Fibroblast of pulmonary artery (primary cell): ENCODE results near the gene STIMATE.
A peak's percentile ranks its signal among the peaks of the same experiment; 100 is the strongest.

ENCODE experiments used
- DNase-seq: peaks from one replicate; pipeline ENCODE4 v3.0.0-alpha.2; 2010; ENCODE audit warnings: low read depth
- H3K4me3 ChIP-seq: replicated peaks from 2 replicates; pipeline ENCODE4 v1.5.1; 2011; ENCODE audit warnings: low read depth, mild to moderate bottlenecking, control low read depth, low read length, moderate library complexity
- TF ChIP-seq, protein P1 (sequence below): IDR thresholded peaks from 2 replicates; pipeline ENCODE4 v1.5.1; 2011; ENCODE audit warnings: mild to moderate bottlenecking, control low read depth, low read length, inconsistent platforms; ENCODE audit errors: missing control alignments

Gene STIMATE

DNA sequence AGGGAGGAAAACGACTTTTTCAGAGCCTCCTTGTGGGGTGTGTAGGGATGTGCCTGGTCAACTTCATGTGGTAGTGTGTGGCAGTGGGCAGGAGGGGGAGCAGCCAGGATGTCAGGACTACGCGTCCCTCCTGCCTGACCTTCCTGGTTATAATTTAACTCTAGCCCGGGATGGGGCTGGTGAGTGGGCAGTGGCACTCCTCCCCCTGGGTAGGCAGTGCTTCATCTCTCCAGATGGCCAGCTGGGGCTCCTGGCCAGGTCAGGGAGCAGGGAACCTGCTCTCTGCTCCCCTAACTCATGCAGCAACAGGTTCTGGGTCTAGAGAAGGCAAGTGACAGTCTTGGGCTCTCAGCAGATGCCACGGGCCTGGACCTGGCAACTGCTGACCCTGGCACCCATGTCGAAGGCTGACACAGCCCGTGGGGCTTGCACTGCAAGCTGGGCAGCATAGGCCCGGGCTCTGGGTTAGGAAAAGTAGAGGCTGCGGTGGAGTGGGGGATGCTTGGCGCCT lies 69.4 kb downstream of the STIMATE start:
- TF ChIP-seq, protein P1, sequence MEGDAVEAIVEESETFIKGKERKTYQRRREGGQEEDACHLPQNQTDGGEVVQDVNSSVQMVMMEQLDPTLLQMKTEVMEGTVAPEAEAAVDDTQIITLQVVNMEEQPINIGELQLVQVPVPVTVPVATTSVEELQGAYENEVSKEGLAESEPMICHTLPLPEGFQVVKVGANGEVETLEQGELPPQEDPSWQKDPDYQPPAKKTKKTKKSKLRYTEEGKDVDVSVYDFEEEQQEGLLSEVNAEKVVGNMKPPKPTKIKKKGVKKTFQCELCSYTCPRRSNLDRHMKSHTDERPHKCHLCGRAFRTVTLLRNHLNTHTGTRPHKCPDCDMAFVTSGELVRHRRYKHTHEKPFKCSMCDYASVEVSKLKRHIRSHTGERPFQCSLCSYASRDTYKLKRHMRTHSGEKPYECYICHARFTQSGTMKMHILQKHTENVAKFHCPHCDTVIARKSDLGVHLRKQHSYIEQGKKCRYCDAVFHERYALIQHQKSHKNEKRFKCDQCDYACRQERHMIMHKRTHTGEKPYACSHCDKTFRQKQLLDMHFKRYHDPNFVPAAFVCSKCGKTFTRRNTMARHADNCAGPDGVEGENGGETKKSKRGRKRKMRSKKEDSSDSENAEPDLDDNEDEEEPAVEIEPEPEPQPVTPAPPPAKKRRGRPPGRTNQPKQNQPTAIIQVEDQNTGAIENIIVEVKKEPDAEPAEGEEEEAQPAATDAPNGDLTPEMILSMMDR: no peak
- H3K4me3 ChIP-seq: no peak overlapping the region
- no peak for DNase-seq

- H3K4me3 ChIP-seq: no peak overlapping the region
- DNase-seq: peak; percentile 24
- TF ChIP-seq, protein P1: no peak
These were observed 69.9 kb downstream of the STIMATE start for GRCh38 chr3:52827441-52827840.

DNA sequence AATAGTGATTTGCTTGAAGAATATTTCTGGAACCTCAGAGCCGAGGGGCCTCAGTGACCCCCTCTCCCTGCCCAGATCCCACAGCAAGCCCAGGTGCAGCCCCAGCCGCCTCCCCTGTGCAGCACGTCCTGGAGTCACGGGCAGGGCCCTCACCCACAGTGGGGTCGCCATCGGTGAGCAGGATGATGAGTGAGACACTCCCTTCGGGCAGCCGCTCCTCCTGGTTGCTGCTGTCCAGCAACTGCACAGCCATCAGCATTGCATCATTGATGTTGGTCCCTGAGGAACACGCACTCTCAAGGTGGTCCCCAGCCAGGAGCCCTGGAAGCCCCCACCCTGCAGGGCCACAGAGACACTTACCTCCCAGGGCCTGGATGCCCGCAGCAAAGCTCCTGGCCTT lies 73.3 kb downstream of the STIMATE start:
- TF ChIP-seq, protein P1: no peak
- no peak overlapping the region for H3K4me3 ChIP-seq
- DNase-seq: no peak

DNA sequence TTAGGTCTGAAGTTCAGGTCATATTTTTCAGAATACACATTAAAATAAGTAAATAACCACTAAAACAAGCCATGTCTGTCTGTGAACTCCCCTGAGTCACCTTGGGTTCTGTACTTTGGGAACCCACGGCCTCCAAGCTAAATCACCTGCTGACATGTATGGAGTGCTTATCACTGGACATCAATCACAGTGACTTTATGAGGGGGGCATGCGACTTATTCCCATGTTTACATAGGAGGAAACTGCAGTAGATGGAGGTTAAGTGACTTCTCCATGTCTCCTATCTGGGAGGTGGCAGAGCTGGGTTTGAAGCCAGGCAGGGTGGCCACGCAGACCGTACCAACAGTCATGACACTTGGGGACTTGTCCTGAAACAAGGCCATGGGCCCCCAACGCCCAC lies 75.0 kb downstream of the STIMATE start:
- no peak overlapping the region for H3K4me3 ChIP-seq
- TF ChIP-seq, protein P1: no peak
- DNase-seq: no peak

DNA sequence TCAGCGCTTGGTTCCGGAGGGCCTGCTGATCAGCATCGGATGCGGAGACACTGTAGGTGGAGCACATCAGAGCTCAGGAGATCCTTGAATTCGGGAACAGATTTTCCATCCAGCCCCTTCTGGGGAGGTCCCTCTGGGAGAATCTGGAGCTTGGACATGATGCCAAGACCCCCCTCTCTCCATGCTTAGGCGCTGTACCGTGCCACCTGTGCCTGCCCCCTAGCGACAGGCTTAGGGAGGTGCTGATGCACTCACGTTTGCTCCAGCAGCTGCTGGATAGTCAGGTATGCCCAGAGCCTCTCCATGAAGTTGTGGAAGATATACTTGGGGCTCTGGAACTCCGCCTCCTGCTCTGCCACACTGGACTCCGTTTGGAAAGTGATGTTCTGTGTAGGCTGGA lies 76.6 kb downstream of the STIMATE start:
- DNase-seq: peak; percentile 22
- TF ChIP-seq, protein P1: peak; percentile 71
- no peak overlapping the region for H3K4me3 ChIP-seq

GRCh38 chr3:52819936-52820335 lies 77.4 kb downstream of the STIMATE start:
- H3K4me3 ChIP-seq: no peak overlapping the region
- TF ChIP-seq, protein P1: no peak
- no peak for DNase-seq

- DNase-seq: no peak
- no peak overlapping the region for H3K4me3 ChIP-seq
- TF ChIP-seq, protein P1: no peak
These were observed 79.5 kb downstream of the STIMATE start for GRCh38 chr3:52817860-52818259.
